B cell (primary cell): ENCODE results near the gene ARHGAP26. TPM values are rescaled to one million over a fixed set of nuclear protein-coding genes. Genes with fewer than 3 reads are reported as not detected.

Experiments used
- ATAC-seq: fragments of 200-7000 bp; cut with Tn5 transposase; one replicate; pipeline ENCODE4 v1.10.0; 2021; ENCODE audit warnings: low read depth, mild to moderate bottlenecking, moderate number of reproducible peaks, moderate library complexity
- CTCF ChIA-PET: fragments of 350-600 bp; sonication (Branson Sonifier 250); formaldehyde crosslinking; loops from one replicate; lab custom pipeline; 2021; ENCODE audit warnings: antibody characterized with exemption, inconsistent platforms; lab: Charles Lee
- POLR2A ChIA-PET: fragments of 350-600 bp; sonication (Branson Sonifier 250); formaldehyde crosslinking; loops from one replicate; lab custom pipeline; 2021; ENCODE audit warnings: antibody characterized with exemption; lab: Charles Lee
- DNase-seq: peaks from one replicate; pipeline ENCODE4 v3.0.0; 2013
- H2AFZ ChIP-seq: 2 replicates; pipeline ENCODE4 v1.6.1; 2012; ENCODE audit warnings: mild to moderate bottlenecking, low read depth, low read length; ENCODE audit not compliant: insufficient read depth, poor library complexity, severe bottlenecking
- H3K27ac ChIP-seq, 2 donors: 1 replicate in 1 of 2; 2 replicates in 1 of 2; pipeline ENCODE4 v1.5.1; 2012 to 2013; ENCODE audit warnings: low read length in 2 of 2, mild to moderate bottlenecking in 2 of 2, moderate library complexity in 1 of 2
- H3K27me3 ChIP-seq, 4 experiments: fragments of 200-600 bp in 1 of 4; sonication (generic) in 1 of 4; replicated peaks in 1 of 4; 1 replicate in 2 of 4; 2 replicates in 2 of 4; pipeline versions ENCODE4 v1.6.1 to v1.7.0; 2013 to 2016; ENCODE audit warnings: low read length in 3 of 4, mild to moderate bottlenecking in 2 of 4, mixed read lengths in 1 of 4, moderate library complexity in 1 of 4; ENCODE audit not compliant: insufficient read depth in 4 of 4, control insufficient read depth in 3 of 4; ENCODE audit errors: control extremely low read depth in 1 of 4
- H3K36me3 ChIP-seq, 2 experiments: replicated peaks in 1 of 2; 1 replicate in 1 of 2; 2 replicates in 1 of 2; pipeline versions ENCODE4 v1.6.1 to v1.7.1; 2013; ENCODE audit warnings: low read length in 1 of 2; ENCODE audit not compliant: insufficient read depth in 2 of 2, control insufficient read depth in 1 of 2; ENCODE audit errors: control extremely low read depth in 1 of 2, extremely low read depth in 1 of 2
- H3K4me1 ChIP-seq, 2 donors: fragments of 200-600 bp in 1 of 2; sonication (generic) in 1 of 2; 1 replicate in 1 of 2; 2 replicates in 1 of 2; pipeline versions ENCODE4 v1.5.1 to v1.6.1; 2013 to 2017; ENCODE audit warnings: low read length in 2 of 2; ENCODE audit not compliant: control insufficient read depth in 2 of 2, insufficient read depth in 2 of 2
- H3K4me2 ChIP-seq: replicated peaks from 2 replicates; pipeline ENCODE3; 2012; ENCODE audit warnings: mild to moderate bottlenecking, low read depth, low read length; ENCODE audit not compliant: poor library complexity, severe bottlenecking
- H3K4me3 ChIP-seq, 5 experiments: fragments of 200-600 bp in 1 of 5; sonication (generic) in 1 of 5; 1 replicate in 3 of 5; 2 replicates in 2 of 5; pipeline versions ENCODE4 v1.5.1 to v1.7.0; 2011 to 2016; ENCODE audit warnings: low read length in 4 of 5, mild to moderate bottlenecking in 4 of 5, low read depth in 2 of 5, control low read depth in 1 of 5, moderate library complexity in 1 of 5; ENCODE audit not compliant: insufficient read depth in 1 of 5; ENCODE audit errors: control extremely low read depth in 1 of 5, extremely low read depth in 1 of 5
- H3K79me2 ChIP-seq: fragments of 200-600 bp; sonication (generic); one replicate; pipeline ENCODE4 v1.6.0; 2016; ENCODE audit warnings: low read length; ENCODE audit not compliant: control insufficient read depth, insufficient read depth
- H3K9ac ChIP-seq: fragments of 200-600 bp; sonication (generic); 2 replicates; pipeline ENCODE4 v1.6.1; 2017; ENCODE audit warnings: mild to moderate bottlenecking, low read length, moderate library complexity
- H3K9me3 ChIP-seq, 3 donors: one replicate each; pipeline versions ENCODE4 v1.6.1 to v1.7.1; 2013; ENCODE audit warnings: low read length in 2 of 3; ENCODE audit not compliant: control insufficient read depth in 2 of 3, insufficient read depth in 1 of 3; ENCODE audit errors: control extremely low read depth in 1 of 3
- H4K20me1 ChIP-seq: 2 replicates; pipeline ENCODE4 v1.6.0; 2012; ENCODE audit warnings: mild to moderate bottlenecking, low read length; ENCODE audit not compliant: insufficient read depth, control insufficient read depth, poor library complexity, severe bottlenecking
- H3K27ac Mint-ChIP-seq: one replicate; pipeline ENCODE4 v1.8.0; 2021; ENCODE audit warnings: mixed read lengths
- H3K27me3 Mint-ChIP-seq: one replicate; pipeline ENCODE4 v1.8.0; 2021; ENCODE audit warnings: mixed read lengths
- H3K4me1 Mint-ChIP-seq: one replicate; pipeline ENCODE4 v1.8.0; 2021; ENCODE audit warnings: mixed read lengths
- H3K4me3 Mint-ChIP-seq: one replicate; pipeline ENCODE4 v1.8.0; 2021; ENCODE audit warnings: mixed read lengths
- H3K9me3 Mint-ChIP-seq: one replicate; pipeline ENCODE4 v1.8.0; 2022; ENCODE audit warnings: mixed read lengths; ENCODE audit not compliant: insufficient read depth
- CTCF ChIP-seq: fragments of 200-600 bp; IDR thresholded peaks from one replicate; pipeline ENCODE4 v1.8.0; 2022; ENCODE audit warnings: antibody characterized with exemption, mild to moderate bottlenecking
- EZH2 ChIP-seq: IDR thresholded peaks from 2 replicates; pipeline ENCODE4 v1.6.1; 2012; ENCODE audit warnings: borderline replicate concordance, low read depth, mild to moderate bottlenecking, moderate library complexity, low read length; ENCODE audit not compliant: insufficient read depth, poor library complexity, severe bottlenecking
- WGBS: methylation state at CpG from one replicate; pipeline ENCODE4 v1.1.5; 2013; ENCODE audit warnings: missing lambda C conversion rate; ENCODE audit not compliant: insufficient coverage; 5-methylcytosine and 5-hydroxymethylcytosine counted together
- intact Hi-C: fragments of 100-400 bp; cut with micrococcal nuclease; formaldehyde crosslinking; loops from one replicate; pipeline ENCODE4 v1.10.0; 2022
- polyA plus RNA-seq: library from polyadenylated mRNA; depleted of rRNA; stranded (reverse); fragments of >200 nt; gene quantifications from 2 replicates; pipeline ENCODE4 v1.2.3, GENCODE V29; 2012
- total RNA-seq, 2 donors: library from RNA; stranded (reverse); fragments of 120-200 nt in 1 of 2; gene quantifications; 1 replicate in 1 of 2; 2 replicates in 1 of 2; pipeline versions ENCODE4 v1.2.3 to v1.2.4, GENCODE V29; 2013 to 2022

The ARHGAP26 gene
- total and polyA plus RNA-seq, 2 donors (not counting 1 experiment from before 2014, with no cell fraction given): 1.8 to 22.5 TPM

GRCh38 chr5:142931896-142932686 is 161.9 kb downstream of the ARHGAP26 start:
- no peak for DNase-seq
- peaks cover 8 to 9% of the 10 kb centered on the region in 2 donors for H3K4me1 ChIP-seq
- CTCF ChIA-PET: interaction anchor here (1.0 to 1.3 kb wide), 2 partner anchors 9 to 77 kb away, joined by 3 read pairs; no protein-coding TSS in a partner anchor
- no peak overlapping the region for H3K27ac ChIP-seq
- no peaks in the 10 kb centered on the region for H4K20me1 ChIP-seq
- no peak for ATAC-seq
- no peak for TF ChIP-seq CTCF
- TF ChIP-seq EZH2: no peak
- H3K4me3 ChIP-seq: no peak overlapping the region
- Mint-ChIP-seq H3K4me3 (no peak overlapping the region), H3K4me1 (peaks cover 15% of the 10 kb centered on the region), H3K9me3 (no peaks in the 10 kb centered on the region), H3K27me3 (no peaks in the 10 kb centered on the region), H3K27ac (no peak overlapping the region)
- H3K4me2 ChIP-seq: no peak overlapping the region
- intact Hi-C loops: no loop called here
- WGBS: 100% methylated on average over 4 of the region's 9 CpGs
- no peak overlapping the region for H2AFZ ChIP-seq
- no peak overlapping the region for H3K9ac ChIP-seq
- H3K27me3 ChIP-seq: no peaks in the 10 kb centered on the region
- POLR2A ChIA-PET: no interaction called here
- no peaks in the 10 kb centered on the region for H3K9me3 ChIP-seq
- no peaks in the 10 kb centered on the region for H3K79me2 ChIP-seq
- no peaks in the 10 kb centered on the region for H3K36me3 ChIP-seq

GRCh38 chr5:142934051-142934762 is 164.0 kb downstream of the ARHGAP26 start:
- Histone ChIP-seq H3K79me2 (no peaks in the 10 kb centered on the region), H3K4me3 (no peak overlapping the region), H3K36me3 (no peaks in the 10 kb centered on the region), H4K20me1 (no peaks in the 10 kb centered on the region), H3K4me2 (no peak overlapping the region), H3K4me1 (peaks cover 8 to 9% of the 10 kb centered on the region in 2 donors), H2AFZ (no peak overlapping the region), H3K27ac (no peak overlapping the region), H3K9me3 (no peaks in the 10 kb centered on the region), H3K27me3 (no peaks in the 10 kb centered on the region), H3K9ac (no peak overlapping the region)
- H3K4me1 Mint-ChIP-seq: peaks cover 15% of the 10 kb centered on the region
- TF ChIP-seq EZH2 (no peak), CTCF (no peak)
- intact Hi-C loops: no loop called here
- no peaks in the 10 kb centered on the region for H3K9me3 Mint-ChIP-seq
- CTCF ChIA-PET: interaction anchor here (0.9 to 1.4 kb wide), 3 partner anchors 9 to 221 kb away, joined by 3 to 5 read pairs (median 3); no protein-coding TSS in a partner anchor
- WGBS: no CpG with 5 or more reads among the region's 4 CpGs
- DNase-seq (no peak), ATAC-seq (no peak)
- no peak overlapping the region for H3K27ac Mint-ChIP-seq
- H3K4me3 Mint-ChIP-seq: no peak overlapping the region
- H3K27me3 Mint-ChIP-seq: no peaks in the 10 kb centered on the region
- POLR2A ChIA-PET: no interaction called here
